Measurements from ENCODE around the gene CDCP1.
"Not testable (repeated sequence)": the region's sequence is repeated elsewhere in the genome, so short reads cannot be mapped to it uniquely, and the experiment has no call there.

DNA sequence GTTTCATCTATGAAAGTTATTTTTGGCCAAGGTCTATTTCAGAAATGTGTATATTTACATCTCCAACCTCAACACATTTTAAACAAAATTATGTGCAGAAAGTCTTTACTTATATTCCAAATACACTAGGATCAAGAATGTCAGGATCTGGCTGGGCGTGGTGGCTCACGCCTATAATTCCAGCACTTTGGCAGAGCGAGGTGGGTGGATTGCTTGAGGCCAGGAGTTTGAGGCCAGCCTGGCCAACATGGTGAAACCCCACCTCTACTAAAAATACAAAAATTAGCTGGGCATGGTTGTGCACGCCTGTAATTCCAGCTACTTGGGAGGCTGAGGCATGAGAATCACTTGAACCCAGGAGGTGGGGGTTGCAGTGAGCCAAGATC lies 5.4 kb downstream of the CDCP1 start:
- TF ChIP-seq EZH2 (IDR thresholded peaks at IDR 0.05; ENCODE audit: insufficient read depth, poor library complexity, severe bottlenecking); EZH2phosphoT487 (IDR thresholded peaks at IDR 0.05; ENCODE audit: insufficient read depth, low read depth): not testable (repeated sequence)

All from GM23248 (cell line).